NCI-H1092 treated with DMSO at 0.1 percent for 48 hours (cell line): ENCODE data around the gene BCAS1.

Experiments used
- DNase-seq: peaks from one replicate; lab custom pipeline; 2025; lab: John Stamatoyannopoulos, UW

The BCAS1 gene

DNA sequence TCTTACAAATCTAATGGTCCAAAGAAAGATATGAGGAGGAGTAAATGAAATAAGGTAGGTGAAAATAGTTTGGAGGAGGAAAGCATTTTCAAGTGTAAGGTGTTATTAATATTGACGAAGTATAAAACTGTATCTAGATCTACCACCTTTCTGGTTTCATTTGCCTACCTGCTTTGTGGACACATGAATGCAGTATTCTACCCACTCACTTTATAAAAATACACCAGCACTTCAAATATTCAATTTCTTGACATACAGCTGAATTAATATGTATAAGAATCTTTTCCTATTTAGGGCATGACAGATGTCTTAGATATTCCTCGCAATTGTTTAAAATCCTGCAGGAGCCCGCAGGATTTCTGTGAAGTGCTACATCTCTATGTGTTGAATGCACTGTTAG lies 108.0 kb downstream of the BCAS1 start:
- DNase-seq, result no peak

DNA sequence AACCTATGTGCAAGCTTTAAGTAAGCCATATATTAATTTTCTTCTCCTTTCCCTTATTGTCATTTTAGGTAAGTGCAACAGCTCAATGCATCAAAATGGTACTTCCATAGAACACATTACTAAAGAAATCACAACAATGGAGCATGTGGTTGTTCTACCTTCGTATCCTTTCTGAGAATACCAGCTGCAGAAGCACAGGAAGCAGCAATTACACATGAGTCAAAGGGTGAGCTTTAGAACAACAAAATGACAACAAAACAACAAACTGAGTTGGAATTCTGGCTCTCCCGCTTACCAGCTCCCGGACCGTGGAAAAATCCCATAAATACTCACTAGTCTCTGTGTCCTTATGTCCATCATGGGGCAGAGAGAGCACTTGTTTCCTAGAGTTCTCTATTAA lies 108.9 kb downstream of the BCAS1 start:
- no peak for DNase-seq

DNA sequence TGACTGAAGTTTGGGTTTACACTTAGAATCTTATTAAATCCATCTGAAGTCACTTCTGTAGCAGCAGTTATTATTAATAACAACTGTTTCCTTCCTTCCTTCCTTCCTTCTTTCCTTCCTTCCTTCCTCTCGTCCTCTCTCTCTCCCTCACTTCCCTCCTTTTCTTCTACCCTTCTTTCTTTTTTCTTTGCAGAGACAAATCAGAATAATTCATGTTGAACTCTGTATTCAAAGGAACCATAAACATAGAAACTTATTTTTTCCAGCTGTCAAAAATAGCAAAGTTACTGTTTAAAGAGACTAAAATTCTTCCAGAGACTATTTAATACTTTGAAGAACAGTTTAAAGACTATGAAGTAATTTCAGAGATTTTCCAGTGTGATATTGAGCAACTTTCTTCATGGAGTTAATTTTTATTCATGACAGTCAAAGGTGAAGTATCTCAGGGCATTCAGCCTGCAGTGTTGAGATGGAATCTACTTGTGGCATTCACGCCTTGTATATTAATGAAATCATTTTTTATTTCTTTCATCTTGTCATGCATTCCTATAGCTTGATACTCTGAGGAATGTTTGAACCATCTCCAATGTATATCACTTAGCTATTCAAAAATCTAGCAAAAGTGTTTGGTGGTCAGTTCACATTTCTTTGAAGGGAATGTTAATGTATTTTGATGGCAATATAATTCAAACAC lies 109.7 kb downstream of the BCAS1 start:
- DNase-seq, result no peak

DNA sequence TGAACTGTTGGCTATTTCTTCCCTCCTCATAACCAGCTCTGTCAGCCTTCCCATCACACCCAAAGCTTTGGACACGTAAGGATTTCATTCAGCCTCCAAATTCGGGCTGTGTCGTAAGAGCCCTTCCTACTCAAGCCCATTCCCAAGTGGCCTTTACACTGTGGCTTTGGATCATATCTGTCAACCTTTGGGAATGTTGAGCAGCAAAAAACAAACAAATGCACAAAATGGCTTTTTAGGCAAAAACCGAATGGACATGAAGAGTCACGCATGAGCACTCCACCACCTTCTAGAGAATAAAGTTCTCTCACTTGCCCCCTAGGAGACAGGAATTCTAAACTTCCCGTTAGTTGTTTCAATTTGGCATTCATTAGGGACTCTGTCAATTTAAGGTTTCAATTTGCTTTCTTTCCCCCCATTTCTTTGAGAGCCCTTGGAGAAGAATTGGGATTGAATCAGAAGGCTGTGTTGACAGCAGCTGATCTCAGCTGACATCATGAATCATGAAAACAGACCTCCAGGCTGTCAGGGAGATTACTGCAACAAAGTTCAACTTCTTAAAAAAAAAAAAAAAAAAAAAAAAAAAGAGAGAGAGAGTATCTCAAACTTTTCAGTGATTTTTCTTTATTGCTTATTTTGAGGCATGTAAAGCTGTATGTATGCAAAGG lies 110.3 kb downstream of the BCAS1 start:
- DNase-seq, result no peak

DNA sequence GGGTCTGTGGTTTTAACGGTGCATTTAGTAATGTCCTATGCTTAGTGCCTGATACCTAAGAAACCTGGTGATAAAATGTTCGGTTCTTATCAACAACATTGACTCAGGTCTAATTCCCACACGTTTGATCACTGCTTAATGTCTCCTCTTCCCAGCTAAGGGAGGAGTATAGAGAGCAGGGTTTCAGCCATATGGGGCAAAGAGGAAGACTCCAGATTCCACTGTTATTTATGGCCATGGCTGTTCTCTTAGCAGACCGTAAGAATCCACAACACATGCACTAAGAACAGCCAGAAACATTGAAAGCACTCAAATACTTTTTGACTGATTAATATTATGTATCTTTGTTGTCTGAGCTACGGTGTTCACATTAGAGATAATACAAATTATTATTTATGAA lies 112.1 kb downstream of the BCAS1 start:
- no peak for DNase-seq

DNA sequence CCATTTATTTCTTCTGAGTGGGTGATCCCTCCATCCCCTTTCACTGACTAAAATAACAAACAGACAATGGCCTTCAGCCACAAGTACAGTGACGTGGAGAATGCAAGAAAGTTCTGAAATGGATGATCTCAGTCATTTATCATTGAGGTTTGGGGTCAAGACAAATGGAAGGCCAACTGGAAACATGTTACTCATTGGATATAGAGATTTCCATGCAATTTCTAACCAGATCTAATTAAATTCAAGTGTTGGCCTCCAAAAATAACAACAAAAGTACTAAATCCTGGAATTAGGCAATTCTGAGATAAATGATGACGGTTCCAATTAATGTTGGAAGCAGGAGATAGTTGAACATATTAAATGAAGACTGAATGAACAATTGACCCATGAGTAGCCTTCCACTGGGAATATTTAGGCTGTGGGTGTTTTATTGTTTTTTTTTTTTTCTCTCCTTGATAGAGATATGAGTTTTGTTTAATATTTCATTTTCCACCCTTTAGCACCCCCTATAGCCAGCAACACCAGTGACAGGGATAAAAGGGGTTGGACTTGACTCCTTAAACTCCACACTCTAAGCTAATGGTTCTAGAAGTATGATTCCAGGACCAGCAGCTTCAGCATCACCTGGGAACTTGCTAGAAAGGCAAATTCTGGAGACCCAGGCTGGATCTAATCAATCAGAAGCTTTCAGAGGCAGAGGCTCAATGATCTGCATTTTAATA lies 112.8 kb downstream of the BCAS1 start:
- DNase-seq, result no peak

DNA sequence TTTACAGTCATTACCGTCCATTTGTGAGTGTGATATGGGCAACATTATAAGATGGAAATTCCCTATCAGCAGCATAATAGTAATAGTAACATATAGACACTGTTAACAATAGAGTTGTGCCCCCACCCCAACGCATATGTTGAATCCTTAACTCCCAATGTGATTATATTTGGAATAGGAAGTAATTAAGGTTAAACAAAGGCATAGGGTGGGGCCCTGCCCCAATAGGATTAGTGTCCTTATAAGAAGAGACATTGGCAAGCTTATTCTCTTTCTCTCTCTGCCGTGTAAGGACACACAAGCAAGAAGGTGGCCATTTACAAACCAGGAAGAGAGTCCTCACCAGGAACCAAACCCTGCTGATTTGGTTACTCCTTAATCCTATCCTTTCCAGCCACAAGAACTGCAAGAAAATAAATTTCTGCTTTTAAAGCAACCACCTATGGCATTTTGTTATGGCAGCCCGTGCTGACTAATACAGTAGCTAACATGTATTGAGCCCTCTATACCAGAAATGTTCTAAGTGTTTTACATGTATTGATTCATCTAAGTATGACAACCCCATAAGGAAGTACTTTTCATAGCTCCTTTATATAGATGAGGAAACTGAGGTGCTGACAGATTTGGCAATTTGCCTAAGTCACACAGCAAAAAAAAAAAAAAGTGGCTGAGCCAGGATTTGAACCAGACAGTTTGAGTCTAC lies 114.2 kb downstream of the BCAS1 start:
- no peak for DNase-seq

DNA sequence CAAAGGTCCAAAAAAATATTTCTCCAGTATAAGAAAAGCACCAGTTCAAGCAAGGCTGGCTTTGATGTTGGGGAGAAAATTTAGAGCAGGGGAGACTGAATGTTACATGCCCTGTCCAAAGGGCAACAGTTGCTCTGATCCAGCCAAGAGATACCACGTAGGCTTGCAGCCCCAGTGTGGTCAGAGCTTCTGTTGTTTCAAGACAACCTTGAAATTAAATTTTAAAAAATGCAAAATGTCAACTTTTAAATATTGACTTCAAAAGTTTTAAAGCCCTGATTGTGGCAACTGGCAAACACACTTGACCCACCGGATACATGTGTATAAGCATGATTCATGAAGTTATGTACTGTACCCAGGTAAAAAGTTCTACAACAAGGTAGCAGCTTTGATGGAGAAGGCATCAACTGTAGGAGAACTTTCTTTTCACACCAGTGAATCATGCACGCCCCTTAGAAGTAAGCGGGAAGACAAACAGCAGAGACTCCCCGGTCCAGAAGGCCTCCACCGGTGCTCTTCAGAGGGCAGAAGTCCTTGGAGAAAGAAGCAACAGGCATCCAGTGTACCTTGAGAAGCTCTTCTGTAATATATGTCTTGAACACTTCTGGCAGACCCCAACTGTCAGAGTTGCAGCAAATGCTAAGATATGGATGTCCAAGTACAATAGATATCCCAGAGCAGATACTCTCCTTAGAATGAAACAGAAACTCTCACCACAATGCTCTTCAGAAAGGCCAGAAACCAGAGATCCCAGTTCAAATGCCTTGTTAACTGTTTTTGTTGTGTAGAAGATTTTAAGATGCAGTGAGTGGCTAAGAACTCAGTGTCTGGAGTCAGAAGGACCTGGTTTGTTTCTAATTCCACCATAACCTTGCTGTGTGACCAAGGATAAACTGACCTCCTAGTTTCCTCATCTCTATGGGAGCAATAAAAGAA lies 115.4 kb downstream of the BCAS1 start:
- no peak for DNase-seq

DNA sequence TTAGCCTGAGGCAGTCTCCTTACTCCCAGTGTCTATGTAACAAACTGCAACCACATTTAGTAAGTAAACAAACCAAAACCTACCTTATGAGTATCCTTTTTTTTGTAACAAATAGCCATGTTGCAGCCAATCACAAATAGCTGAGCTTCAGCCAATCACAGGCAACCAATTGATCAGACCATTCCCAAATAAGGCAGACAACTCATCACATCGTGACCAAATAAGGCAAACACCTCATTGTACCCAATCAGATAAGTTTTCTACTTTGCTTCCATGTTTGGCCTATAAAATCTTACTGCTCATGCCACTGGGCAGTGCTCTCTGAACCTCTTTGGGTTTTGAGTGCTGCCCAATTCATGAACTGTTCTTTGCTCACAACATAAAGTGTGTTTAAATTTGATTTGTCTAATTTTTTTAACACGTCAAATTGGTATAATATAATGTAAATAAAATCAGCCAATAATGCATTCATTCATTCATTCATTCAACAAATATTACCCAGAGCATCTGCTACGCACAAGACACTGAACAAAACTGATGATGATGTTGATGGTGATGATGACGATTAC lies 117.8 kb downstream of the BCAS1 start:
- no peak for DNase-seq

DNA sequence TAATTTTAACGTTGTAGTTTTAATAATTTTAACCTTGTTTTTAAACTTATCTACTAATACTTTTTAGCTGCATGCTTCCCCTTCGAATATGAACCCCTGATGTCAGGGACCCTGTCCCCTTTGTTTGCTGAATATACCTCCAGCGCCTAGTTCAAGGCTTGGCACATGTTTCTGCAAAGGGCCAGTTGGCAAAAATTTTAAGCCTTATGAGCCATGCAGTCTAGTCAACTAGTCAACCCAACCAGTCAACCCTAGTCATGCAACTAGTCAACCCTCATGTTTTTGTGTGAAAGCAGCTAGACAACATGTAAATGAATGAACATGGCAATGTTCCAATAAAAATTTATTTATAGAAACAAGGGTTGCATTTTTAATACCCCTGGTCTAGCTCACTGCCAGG lies 119.8 kb downstream of the BCAS1 start:
- DNase-seq, result no peak

DNA sequence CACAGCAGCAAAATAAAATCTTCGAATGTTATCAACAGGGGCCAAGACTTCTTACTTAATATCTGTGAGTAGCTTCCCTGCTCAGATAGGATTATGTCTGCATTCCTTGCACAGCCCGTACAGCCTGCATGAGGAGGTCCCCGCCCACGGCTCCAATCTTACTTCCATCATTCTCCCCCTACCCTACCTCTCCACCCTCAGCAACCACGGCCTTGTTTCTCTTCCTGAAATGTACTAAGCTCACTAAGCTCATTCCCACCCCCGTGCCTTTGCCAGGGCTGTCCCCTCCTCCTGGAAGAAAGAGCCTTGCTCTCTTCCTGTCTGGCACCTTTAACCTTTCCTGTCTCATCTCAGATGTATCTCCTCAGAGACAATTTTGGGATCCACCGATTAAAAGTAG lies 120.4 kb downstream of the BCAS1 start:
- no peak for DNase-seq

DNA sequence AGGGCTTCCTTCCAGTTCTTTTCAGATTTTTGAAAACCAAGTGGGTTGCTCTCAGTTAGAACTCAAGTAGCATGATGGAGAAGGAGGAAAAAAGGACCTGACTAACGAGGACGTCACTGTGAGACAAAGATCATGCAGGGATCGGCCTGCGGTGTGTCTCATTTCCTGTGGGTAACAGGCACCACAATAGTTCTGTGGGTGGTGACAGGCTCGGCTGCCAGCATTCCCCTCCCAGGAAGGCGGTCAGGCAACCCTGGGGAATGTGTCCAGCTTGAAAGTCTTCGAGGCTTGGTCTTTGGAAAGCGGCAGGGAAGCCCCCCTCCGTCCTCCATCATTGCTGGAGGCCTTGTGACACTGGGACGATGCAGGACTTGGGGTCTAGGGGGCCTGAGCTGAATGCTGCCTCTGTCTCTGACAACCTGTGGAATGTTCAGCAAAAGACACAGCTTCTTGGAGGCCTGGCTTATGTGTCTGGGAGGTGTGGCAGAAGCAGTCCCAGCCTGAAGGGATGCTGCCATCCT lies 121.0 kb downstream of the BCAS1 start:
- DNase-seq, result no peak

DNA sequence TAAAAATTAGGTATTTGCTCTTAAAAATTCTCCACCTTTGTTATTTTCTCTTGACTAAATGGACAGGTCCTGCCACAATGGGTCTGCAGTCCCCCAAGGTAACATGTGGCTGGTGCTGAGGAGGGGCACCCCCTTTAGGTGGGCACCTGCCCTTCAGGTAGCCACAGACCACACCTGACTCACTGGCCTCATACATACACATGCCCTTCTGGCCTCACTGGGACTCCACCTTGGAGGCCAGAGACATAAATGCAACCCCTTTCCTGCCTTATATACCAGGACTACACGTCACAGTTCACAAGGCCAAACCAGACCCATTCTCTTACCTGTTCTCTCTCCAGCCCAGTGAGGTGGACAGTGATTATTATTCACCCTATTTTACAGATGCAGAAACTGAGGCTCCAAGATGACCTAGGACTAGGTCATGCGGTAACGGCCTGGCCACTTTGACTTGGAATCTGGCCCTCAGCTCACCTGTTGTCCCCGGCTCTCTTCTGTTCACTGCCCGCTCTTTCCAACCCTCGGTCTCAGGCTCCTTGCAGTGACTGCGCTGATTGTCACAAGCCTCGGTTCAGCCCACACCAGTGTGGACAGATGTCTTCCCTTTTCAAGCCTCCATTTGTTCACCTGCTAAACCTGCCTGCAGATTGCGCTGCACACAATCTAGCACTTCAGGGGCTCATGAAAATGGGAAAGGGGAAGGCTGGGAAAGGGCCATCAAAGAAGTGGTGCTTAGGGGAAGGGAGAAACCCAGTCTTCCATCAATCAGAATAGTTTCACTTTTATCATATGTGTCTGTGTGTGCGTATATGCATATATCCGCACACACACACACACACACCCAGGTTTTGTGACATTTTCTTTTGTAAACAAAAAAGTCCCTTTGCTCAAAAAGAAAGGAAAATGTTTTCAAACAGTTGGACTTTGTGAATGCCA lies 121.7 kb downstream of the BCAS1 start:
- DNase-seq, result no peak

DNA sequence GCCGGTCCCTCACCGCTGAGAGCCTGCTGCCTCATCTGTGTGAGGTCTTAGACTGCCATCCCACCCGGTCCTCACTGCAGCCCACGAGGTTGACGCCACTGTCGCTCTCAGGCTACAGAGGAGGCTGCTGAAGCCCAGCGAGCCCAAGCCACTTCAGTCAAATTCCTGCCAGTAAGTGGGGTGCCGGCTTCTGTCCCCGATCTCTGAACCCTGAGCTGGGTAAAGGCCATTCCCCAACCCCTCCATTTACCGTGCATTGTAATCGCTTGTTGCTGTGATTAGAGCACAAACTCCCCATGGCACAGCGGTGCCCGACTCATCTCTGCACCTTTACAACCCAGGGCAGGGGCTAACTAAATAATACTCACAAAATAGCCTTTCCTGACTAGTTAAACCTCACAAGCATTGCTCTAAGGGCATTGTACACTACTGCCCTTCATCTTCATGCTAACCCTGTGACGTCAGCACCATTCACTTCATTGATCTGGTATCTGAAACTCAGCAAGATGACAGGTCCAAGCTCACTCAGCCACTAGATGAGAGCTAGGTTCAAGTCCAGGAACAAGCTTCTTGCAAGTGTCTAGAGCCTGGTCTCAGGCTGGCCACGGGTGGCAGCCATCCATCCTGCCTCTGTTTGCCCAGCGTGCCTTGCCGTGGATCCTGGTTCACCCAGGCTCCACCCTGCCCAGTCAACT lies 122.7 kb downstream of the BCAS1 start:
- no peak for DNase-seq

DNA sequence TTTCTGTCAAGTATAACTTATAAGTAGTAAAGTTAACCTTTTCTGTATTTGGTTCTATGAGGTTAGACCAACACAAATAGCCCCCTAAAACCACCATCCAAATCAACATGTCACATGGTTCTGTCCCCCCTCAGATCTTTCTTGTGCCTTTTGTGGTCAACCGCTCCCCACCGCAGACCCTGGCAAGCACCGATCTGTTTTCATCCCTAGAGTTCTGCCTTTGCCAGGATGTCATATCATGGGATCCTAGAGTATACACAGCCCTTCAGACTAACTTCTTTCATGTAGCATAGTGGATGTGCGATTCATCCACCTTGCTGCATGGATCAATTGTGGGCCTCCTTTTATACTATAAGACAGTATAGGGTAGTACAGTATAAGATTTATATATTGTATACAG lies 124.3 kb downstream of the BCAS1 start:
- DNase-seq, result no peak

DNA sequence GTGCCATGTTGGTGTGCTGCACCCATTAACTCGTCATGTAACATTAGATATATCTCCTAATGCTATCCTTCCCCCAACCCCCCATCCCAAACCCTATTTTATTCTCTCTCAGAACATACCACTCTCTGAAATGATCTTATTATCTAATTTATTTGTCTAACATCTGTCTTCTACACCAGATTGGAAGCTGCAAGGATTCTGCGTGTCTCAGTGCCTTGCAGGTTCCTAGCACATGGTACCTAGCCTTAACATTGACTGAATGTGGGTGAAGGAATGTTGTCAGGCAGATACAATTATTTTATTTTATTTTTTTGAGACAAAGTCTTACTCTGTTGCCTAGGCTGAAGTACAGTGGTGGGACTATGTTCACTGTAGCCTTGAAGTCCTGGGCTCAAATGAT lies 124.9 kb downstream of the BCAS1 start:
- DNase-seq, result no peak

DNA sequence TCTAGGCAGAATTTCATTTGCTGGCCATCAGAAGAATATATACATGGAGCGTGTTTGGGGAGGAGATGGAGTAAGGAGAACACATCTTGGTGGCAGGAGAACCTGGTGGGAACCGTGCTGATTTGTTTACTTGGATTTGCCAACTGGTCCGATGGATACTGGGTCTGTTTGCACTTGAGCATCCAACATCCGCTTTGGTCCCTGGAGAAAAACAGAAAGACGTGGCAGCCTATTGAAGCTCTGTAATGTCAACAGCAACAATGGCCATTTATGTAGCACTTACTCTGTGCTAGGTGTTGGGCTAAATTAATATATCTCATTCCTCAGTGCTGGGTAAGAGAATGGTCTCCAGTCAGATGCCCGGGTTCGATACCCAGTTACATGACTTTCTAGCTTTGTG lies 125.6 kb downstream of the BCAS1 start:
- no peak for DNase-seq

DNA sequence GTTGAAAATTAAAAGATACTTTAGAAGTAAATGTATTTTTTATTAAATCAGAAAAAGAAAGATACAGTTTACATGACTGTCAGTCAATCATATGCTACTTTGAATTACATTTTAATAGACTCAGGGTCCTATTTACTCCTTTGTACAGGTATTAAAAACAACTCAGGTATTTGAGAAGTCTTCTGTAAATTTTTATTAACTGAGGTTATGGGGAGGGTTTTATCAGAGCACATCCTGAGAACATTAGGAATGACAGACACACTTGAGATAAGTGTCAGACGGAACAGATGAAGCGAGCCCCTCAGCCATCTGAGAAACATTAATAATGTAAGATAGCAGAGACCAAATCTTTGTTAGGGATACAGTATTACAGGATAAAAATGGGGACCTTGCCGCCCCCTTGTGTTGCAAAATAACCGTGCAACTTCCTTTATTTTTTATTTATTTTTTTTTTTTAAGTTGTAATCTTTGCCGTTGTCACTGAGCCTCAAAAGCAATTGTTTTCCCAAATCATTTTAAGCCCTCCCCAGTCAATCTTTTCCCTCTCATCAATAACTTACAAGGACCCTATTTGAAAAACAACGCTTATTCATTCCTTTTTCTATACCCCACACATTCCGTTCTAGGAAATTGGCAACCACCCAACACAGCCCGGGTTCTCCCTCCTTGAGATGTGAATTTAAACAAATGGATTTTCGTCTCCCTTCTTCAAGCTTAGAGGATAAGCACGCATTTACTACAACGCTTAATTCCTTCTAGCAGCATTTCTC lies 126.7 kb downstream of the BCAS1 start:
- DNase-seq, result no peak

DNA sequence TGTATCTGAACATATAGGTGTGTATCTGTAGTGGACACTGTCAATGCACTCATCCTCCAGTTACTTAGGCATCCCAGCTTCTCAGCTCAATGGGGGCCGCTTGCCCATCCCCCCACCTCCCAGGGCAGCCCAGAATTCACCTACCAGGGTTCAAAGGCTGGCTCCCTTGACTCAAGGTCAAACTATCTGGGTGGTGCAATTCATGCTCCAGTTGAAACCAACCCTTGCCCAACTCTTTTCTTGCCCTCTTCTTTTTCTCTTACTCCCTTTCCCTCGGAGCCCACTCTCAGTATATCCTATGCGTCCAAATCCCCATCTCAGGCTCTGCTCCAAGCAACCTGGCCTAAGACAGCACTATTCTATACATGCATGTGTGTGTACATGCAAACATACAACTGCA lies 127.4 kb downstream of the BCAS1 start:
- DNase-seq, result no peak
